Upper lobe of left lung (tissue), 4 donors: Measurements from ENCODE around the gene CEP128.

Experiments
- CTCF ChIP-seq, 6 experiments: fragments of 450-650 bp in 4 of 6; fragments of 200-600 bp in 2 of 6; sonication (generic) in 2 of 6; IDR thresholded peaks; one replicate each; pipeline ENCODE4 v1.5.1; 2016 to 2019; ENCODE audit warnings: antibody characterized with exemption in 6 of 6
- POLR2A ChIP-seq, 4 donors: fragments of 450-650 bp; IDR thresholded peaks; one replicate each; pipeline ENCODE4 v1.5.1; 2016 to 2017; ENCODE audit warnings: antibody characterized with exemption in 4 of 4, mild to moderate bottlenecking in 2 of 4
- POLR2AphosphoS5 ChIP-seq, 2 donors: sonication (generic); formaldehyde crosslinking; IDR thresholded peaks; one replicate each; pipeline ENCODE4 v1.5.1; 2017; ENCODE audit warnings: antibody characterized with exemption in 2 of 2

GRCh38 chr14:80726211-80726610 is 215.3 kb downstream of the CEP128 start:
- TF ChIP-seq POLR2A (IDR thresholded peaks at IDR 0.05), result no peak
- no peak for TF ChIP-seq CTCF (IDR thresholded peaks at IDR 0.05)
- TF ChIP-seq POLR2AphosphoS5 (IDR thresholded peaks at IDR 0.05), result no peak
